ENCODE measurements around the gene EXOG.
A peak's percentile ranks its signal among the peaks of the same experiment; 100 is the strongest.

EXOG gene

DNA sequence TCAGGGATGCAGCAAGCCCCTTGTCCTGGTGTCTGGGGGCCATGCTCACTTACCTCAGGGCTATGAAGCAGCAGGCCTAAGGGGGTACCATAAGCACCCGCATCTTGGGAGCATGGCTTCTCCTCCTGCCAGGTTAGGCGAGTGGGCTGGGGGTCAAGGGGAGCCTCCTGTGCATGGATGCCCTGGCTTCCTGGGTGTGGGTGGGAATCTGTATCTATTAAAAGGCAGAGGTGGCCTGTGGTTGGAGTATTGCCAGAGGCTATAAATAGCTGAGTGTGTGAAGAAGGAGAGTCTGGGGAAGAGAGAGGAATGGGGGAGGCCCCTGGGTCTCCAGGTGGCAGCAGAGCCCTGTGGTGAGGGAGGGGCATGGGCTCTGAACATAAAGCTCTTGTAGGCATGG lies 22.9 kb upstream of the EXOG start:
- no peak for DNase-seq (ENCODE audit: low spot score)

DNA sequence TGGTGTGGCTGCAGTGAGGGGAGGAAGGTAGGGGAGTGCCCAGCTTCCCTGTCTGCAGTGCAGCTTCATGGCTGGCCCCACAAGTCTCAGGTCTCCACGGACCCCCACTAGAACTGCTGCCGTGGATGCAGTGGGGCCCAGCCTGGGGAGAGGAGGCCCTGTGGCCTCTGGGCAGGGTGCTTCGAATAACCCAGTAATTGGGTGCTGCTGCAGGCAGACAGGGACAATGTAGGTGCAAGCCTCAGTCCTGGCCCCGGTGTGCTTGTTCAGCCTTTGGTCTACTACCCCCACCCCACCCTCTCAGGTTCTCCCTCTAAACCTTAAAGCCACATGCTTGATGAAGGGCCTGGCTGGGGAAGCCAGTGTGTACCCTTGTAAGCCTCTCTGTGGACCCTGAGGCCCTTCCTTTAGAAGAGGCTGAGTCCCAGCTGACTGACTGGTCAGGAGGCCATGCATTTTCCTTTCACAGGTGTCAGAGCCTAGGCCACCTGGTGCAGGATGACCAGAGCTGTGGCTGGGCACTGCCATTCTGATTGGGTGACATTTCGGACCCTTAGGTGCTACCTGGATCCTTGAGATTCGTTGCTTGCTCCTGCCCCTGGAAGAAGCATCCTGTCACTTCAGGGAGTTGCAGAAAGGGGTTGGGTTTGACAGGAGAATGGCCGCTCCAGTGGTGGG lies 21.1 kb upstream of the EXOG start:
- no peak for DNase-seq (ENCODE audit: low spot score)

DNA sequence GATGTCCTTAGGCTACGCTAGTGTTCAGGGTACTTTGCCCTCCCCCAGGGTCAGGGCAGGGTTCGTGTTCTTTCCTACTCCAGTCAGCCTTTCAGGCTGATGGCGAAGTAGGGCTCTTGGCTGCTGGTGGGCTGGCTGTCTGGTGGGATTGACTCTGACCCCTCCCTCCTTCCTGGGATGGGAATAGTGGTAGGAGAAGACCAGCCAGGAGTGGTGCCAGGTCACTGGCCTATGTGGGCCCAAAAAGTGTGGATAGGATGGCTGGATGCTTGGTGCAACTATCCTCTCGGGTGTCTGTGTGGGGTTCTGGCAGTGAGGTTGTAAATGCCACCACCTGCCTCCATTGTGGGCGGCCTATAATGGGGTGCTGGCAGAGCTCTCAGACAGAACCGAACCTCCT lies 20.4 kb upstream of the EXOG start:
- DNase-seq (ENCODE audit: low spot score): no peak

DNA sequence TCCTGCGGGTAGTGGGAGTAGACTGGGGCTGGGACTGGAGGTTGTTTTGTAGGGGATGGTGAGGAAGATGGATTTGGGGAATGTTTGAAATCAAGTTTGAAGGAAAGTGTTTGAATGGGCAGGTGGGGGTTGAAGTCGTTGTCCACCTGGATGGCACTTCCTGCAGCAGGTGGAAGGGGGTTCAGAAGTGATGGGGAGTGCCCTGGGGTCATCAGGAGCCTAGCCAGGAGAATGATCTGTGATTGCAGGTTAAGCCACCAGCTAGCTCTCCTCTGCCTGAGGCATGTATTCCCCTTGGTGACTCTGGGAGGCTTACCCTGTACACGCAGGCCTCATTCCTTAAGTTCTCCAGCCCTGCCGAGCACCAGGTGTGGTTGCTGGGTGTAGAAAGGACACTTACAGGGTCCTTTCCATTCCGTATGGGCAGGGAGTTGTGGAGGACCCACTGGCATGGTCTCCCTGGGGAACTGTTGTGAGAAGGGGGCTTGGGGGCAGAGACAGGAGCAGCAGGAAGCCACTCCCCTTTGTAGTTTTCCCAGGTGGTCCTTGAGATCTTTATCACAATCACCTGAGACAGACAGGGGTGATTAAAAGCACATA lies 19.9 kb upstream of the EXOG start:
- DNase-seq (ENCODE audit: low spot score): no peak

DNA sequence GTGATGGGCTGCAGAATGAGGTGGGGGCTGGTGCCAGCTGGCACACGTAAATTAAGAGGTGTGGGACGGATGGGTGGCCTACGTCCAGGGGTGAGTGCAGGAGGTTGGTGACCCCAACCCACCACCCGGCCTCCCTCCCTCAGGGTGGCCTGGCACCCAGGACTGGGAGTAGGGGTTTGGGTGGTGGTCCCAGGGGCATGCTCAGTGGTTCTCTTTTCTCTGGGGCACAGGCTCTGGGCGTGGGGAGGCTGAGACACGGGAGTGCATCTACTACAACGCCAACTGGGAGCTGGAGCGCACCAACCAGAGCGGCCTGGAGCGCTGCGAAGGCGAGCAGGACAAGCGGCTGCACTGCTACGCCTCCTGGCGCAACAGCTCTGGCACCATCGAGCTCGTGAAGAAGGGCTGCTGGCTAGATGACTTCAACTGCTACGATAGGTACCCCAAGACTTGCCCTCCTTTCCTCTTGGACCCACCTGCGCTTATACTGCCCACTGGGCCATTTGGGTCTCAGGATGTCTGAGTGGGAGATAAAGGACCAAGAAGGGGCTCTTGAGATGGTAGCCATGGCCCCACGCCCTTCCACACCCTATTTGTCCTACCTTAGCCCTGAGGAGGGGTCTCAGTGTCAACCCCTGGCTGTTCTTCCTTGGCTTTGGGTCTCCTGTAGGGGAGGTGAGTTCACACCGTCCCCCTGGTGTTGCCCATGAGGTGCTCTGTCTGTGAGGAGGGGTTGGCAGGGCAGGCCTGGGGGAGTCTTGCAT lies 18.9 kb upstream of the EXOG start:
- DNase-seq (ENCODE audit: low spot score): no peak

DNA sequence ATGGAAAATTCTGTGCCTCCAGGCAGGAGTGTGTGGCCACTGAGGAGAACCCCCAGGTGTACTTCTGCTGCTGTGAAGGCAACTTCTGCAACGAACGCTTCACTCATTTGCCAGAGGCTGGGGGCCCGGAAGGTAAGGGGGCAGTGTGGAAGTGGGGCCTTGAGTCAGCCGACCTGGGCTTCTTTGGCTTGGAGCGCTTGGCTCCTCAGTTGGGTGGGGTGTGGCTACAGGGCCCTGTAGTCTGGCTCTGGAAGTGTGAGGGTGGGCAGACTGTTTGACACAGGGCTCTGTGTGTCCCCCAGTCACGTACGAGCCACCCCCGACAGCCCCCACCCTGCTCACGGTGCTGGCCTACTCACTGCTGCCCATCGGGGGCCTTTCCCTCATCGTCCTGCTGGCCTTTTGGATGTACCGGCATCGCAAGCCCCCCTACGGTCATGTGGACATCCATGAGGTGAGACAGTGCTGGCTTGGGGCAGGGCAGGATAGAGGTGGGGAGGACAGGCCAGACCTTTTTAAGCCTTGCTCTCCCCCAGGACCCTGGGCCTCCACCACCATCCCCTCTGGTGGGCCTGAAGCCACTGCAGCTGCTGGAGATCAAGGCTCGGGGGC lies 18.2 kb upstream of the EXOG start:
- DNase-seq (ENCODE audit: low spot score): no peak

DNA sequence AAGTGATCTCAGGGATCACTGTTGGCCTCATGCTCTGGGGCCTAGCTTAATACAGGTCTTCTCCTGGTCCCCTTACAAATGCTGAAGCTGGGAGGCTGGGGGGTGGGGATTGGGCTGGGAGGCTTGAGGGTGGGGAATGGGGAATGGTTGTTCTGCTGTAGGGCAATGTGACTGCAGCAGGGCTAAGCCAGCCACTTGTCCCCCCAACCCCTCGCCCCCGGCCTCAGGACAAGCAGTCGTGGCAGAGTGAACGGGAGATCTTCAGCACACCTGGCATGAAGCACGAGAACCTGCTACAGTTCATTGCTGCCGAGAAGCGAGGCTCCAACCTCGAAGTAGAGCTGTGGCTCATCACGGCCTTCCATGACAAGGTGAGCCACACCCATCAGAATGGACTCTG lies 17.2 kb upstream of the EXOG start:
- no peak for DNase-seq (ENCODE audit: low spot score)

DNA sequence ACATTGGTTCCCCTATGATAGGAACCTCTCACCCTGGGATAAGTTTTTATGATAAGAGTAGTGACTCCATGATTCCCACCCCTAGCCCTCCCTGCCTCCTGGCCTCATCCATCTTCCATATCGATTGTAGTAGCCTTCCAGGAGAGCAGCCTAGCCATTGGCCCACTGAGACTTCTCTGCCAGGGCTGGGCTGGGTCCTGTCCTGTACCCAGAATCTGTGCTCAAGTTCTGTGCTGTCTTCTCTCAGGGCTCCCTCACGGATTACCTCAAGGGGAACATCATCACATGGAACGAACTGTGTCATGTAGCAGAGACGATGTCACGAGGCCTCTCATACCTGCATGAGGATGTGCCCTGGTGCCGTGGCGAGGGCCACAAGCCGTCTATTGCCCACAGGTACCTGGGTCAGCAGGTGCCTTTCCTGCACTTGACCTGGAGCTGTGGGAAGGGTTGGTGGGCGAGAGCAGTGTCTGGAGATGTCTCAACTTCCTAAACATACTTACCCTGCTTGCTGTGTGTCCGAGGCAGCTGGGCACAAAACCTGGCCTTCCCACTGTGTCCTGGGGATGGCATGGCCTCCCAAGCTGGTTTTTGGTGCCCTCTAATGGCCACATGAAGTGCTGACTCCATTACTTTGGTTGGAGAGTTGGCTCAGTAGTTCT lies 16.6 kb upstream of the EXOG start:
- peak; percentile 88 for DNase-seq (ENCODE audit: low spot score)

DNA sequence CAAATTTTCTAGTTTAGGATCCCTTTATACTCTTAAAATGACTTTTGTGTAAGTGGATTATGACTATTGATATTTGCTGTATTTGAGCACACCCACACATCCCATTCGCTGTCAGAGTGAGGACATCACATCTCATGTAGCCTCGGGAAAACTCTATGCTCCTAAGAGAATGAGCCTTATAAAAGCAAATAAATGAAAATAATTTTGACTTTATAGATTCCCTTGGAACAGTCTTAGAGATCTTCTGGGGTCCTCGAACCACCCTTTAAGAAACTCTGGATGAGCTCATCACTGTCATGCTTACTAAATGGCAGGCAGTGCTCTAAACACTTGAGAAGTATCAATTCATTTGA lies 16.1 kb upstream of the EXOG start:
- DNase-seq (ENCODE audit: low spot score): no peak

DNA sequence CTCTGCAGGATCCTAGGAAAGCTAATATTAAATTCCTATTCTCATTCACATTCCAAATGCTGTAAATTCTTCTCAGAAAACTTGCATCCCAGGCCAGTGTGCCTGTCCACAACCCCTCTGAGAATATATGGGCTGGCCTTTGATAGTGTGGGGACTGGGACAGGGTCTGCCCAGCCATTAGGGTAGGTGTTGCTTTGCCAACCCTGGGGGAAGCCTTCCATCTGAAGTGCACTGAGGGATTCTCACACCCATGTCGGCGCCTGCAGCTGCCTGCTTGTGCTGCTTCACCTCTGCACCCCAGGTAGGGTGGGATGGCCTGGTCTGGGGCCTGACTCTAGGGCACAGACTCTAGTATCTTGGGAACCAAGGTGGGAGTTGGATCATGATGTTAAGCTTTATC lies 15.2 kb upstream of the EXOG start:
- DNase-seq (ENCODE audit: low spot score): no peak

DNA sequence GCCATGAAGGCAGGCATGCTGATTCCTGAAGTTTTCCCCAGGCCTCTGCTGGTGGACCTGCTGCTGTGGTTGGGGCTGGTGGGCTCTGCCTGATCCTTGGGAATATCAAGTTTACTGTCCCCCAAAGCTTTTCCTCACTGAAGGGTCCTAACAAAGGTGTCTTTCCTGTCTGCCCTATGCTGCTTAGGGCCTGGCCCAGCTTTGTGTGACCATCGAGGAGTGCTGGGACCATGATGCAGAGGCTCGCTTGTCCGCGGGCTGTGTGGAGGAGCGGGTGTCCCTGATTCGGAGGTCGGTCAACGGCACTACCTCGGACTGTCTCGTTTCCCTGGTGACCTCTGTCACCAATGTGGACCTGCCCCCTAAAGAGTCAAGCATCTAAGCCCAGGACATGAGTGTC lies 13.2 kb upstream of the EXOG start:
- no peak for DNase-seq (ENCODE audit: low spot score)

DNA sequence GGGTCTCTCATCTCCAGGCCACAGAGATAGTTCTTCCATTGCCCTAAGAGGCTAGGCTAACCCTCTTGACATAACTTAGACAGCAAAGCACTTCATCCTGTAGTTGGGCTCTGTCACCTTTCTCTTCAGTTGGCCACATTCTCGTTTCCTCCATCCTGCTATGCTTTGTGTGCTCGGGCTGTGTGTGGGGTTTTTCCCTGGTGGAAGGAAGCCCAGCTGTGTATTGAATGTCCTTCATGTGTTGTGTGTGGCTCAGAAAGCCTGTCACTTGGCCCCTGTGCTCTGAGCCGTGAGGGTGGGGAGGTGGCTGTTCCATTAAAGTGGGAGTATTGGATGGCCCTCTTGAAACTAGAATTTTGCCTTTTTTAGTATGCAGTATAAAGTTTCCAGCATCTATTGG lies 8.8 kb upstream of the EXOG start:
- no peak for DNase-seq (ENCODE audit: low spot score)

DNA sequence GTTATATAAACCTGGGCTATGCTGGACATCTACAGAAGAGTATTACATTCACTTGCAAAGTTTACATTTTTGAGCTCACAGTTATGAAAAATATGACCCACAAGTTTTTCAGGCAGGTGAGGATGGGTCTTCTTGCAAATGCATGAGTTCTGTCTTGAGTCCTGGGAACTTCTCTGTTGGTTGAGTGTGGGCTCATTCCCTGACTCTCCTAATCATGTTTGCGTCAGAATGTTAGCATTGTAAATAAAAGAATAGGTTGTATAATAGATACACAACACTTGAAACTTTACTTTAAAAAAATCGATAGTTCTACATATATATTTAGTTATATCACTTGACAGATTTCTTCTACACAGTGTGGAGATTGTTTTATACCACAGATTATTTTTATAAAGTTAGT lies 7.2 kb upstream of the EXOG start:
- DNase-seq (ENCODE audit: low spot score): no peak

DNA sequence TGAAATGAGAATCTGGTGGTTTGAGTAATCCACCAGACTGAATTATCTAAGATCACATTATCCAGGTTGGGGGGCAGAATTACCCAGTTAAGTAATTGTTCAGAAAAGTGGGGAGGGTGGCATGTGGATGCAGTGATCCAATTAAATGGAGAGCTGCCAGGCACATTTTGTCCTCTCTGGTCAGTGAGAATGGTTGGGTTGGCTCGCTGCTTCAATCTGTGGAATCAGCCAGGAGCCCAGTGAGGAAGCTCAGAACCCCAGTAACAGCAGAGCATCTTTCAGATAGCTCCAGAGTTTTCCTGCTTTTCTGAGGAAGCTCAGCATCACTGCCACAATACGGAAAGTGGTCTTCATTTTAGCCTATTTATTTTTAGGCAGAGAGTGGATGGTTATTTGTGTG lies 6.4 kb upstream of the EXOG start:
- DNase-seq (ENCODE audit: low spot score): no peak

DNA sequence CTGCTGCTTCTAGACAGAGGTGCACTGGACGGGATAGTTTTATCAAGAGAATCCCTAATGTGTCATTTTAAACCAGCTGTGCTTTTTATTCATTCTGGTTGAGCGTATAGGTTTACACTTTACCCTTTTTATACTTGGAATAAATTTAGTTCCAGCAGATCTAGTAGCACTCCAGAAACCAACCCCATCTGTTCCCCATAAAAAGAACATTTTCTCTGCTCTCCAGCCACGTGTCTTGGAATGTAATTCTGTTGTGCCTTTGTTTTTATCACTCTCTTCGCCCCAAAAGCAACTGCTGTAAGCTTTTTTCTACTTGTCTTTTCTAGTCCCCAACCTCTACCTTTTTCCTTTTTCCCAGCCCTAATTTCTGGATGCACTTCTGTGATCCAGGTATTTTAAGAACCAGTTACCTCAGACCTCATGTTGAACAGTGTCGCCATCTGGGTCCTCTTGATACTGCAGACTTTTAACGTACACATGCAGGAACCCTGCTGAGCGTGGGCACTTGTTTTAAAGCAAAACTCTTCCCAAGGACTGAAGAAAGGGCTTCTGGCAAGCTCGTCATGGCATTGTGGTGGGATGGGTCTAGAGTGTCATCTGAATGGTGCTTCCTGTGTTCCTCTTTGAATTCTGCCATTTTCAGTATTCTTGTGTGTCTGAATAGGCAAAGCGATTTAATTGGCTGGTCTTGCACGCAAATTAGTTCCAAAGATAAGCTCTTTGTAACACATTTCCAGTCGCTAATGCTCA lies 5.7 kb upstream of the EXOG start:
- no peak for DNase-seq (ENCODE audit: low spot score)

DNA sequence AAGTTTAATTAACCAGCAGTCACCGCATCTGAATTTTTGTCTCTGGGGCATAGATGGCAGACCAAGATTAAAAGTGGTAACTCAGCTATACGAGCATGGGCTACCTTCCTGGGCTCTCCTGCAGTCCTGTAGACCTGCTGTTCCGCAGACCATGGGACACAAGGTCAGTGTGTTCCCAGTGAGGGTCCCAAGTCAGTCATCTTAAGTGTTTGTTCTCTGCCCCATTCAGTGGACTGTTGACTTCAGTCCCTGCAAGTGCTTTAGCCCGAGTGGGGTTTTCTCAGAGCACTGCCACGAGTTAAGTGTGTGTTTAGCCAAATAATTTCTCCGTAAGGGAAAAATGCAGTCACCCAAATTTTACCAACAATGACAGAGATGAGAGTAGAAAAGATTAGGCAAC lies 4.9 kb upstream of the EXOG start:
- DNase-seq (ENCODE audit: low spot score): no peak

DNA sequence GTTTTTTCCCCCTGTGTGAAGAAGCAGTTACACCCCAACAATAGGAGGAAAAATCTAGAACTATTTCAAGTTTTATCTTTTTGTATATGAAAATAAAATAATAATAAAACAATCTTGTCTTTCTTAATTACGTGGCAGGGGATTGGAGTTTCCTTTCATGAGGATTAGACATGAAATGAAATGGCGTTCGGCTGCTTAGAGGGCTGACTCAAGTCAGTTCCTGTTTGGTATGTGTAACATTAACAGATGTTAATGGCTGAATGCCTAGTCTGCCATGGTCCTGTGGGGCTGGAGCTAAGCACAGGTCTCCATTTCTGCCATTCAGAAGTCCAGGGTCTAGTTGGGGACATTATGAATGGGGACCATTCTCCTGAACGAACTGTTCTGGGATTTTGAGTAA lies 3.1 kb upstream of the EXOG start:
- DNase-seq (ENCODE audit: low spot score): peak; percentile 43

DNA sequence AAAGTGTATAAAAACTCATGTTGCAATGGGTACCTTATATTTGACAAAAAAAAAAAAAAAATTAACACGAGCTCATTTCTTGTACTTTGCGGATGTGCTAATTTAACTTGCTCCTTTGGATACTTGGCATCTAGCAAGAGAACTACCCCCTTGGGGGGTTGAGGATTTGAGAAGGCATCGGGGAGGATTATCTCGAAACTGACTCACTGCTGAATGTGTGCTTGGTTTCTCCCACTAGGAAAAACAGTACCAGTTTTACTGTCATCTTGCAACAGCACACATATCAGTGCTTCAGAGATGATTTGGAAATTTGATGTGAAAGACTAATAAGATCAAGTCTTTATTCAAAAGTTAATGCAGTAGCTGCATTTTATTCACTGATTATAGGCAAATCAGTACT lies 891 bp downstream of the EXOG start:
- peak; percentile 24 for DNase-seq (ENCODE audit: low spot score)

DNA sequence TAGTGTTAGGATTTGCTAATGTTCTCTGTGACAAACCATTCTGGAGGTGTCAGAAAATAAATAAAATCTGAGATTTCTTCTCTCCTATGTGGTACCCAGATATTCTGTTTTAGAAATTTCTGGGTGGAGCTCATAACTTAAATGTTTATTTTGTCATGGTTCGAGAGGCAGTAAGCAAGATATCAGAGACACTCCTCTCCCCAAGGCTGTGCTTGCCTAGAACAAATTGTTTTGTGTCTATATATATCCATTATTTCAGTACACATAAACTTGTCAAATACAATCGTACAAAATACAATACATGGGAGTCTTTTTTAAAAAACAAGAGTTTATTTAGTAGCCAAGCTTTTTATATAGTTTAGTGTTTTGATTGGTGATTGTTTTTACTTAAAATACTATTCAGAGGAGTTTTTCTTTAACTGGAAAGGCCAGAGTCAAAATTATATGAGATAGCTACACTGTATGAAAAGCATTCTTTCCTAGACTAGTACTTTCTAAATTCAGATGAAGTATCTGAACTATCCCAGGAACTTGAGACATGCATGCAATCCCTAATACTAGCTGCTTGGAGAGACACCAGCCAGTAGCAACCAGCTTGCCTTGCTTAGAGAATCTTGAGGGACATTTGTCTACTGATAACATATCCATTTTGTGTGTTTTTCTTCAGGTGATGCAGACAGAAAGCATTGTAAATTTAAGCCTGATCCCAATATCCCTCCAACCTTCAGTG lies 4.7 kb downstream of the EXOG start:
- DNase-seq (ENCODE audit: low spot score): no peak

DNA sequence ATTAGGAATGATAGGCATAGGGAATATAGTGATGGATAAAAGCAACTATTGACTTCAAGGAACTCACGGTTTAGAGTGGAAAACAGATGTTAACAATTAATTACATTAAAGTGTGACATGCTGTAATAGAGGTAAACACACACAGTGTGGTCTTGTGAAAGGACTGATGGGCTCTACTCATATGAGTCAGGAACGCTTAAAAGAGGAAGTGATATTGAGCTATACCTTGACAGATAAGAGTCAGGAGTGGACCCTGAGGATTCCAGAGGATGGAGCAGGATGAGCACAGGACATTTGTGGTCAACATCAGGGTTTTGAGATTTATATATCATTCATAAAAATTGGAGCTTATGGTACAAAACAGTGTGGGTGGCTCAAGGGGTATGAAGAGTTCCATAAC lies 11.0 kb downstream of the EXOG start:
- DNase-seq (ENCODE audit: low spot score): no peak

DNA sequence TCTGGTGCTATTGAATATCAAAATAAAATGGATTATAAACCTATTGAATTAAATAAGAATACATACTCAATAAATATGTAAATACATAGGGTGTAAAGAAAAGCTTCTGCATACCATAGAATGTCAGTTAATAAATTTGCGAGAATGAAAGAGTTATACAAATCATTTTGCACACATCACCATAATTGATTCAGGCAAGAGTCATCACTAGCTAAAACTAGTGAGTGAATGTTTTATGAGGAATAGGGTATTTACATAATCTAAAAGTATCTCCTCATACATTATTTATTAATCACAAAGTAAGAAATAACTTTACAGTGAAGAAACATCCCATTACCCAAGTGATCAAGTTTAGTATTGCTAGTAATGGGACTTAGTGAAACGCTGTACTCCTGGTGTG lies 13.6 kb downstream of the EXOG start:
- DNase-seq (ENCODE audit: low spot score): no peak

Data from AG08395 (cell line).